Ishikawa (cell line): Measurements from ENCODE around the gene GLOD4.

Experiments used
- CEBPB ChIP-seq: IDR thresholded peaks from 2 replicates; pipeline ENCODE4 v1.6.1; 2012
- CREB1 ChIP-seq: IDR thresholded peaks from 2 replicates; pipeline ENCODE4 v1.6.1; 2012; ENCODE audit warnings: low read depth
- EGR1 ChIP-seq: IDR thresholded peaks from 2 replicates; pipeline ENCODE4 v1.6.1; 2012
- EP300 ChIP-seq: IDR thresholded peaks from 2 replicates; pipeline ENCODE4 v1.6.1; 2012; ENCODE audit warnings: borderline replicate concordance
- FOXM1 ChIP-seq: IDR thresholded peaks from 2 replicates; pipeline ENCODE4 v1.6.1; 2012; ENCODE audit warnings: low read depth, borderline replicate concordance
- NFIC ChIP-seq: IDR thresholded peaks from 2 replicates; pipeline ENCODE4 v1.6.1; 2012
- RAD21 ChIP-seq: IDR thresholded peaks from 2 replicates; pipeline ENCODE4 v1.6.1; 2012; ENCODE audit warnings: low read depth
- REST ChIP-seq: IDR thresholded peaks from 2 replicates; pipeline ENCODE4 v1.6.1; 2012; ENCODE audit warnings: low read depth, mild to moderate bottlenecking
- TAF1 ChIP-seq: IDR thresholded peaks from 2 replicates; pipeline ENCODE4 v1.6.1; 2012; ENCODE audit warnings: low read depth, mild to moderate bottlenecking
- TCF12 ChIP-seq: IDR thresholded peaks from 2 replicates; pipeline ENCODE4 v1.6.1; 2012; ENCODE audit warnings: low read depth
- TEAD4 ChIP-seq: IDR thresholded peaks from 2 replicates; pipeline ENCODE4 v1.6.1; 2012
- YY1 ChIP-seq: IDR thresholded peaks from 2 replicates; pipeline ENCODE4 v1.6.1; 2012; ENCODE audit warnings: low read depth
- ZBTB7A ChIP-seq: IDR thresholded peaks from 2 replicates; pipeline ENCODE4 v1.6.1; 2012; ENCODE audit warnings: low read depth
- TF ChIP-seq, protein P1 (sequence below): IDR thresholded peaks from 2 replicates; pipeline ENCODE4 v1.6.1; 2012
- TF ChIP-seq, protein P2 (sequence below): IDR thresholded peaks from 2 replicates; pipeline ENCODE4 v1.6.1; 2012

Gene GLOD4

GRCh38 chr17:746181-746580, 35.9 kb downstream of the GLOD4 start:
- TF ChIP-seq EP300 (no peak), RAD21 (no peak), NFIC (no peak), TCF12 (no peak), REST (no peak), TAF1 (no peak), EGR1 (no peak), TEAD4 (no peak), YY1 (no peak)

- no peak for TF ChIP-seq TEAD4
- TF ChIP-seq, protein P1, sequence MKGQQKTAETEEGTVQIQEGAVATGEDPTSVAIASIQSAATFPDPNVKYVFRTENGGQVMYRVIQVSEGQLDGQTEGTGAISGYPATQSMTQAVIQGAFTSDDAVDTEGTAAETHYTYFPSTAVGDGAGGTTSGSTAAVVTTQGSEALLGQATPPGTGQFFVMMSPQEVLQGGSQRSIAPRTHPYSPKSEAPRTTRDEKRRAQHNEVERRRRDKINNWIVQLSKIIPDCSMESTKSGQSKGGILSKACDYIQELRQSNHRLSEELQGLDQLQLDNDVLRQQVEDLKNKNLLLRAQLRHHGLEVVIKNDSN, result no peak
- no peak for TF ChIP-seq REST
- TF ChIP-seq CEBPB, result no peak
- TF ChIP-seq ZBTB7A, result no peak
- no peak for TF ChIP-seq TCF12
- no peak for TF ChIP-seq RAD21
- TF ChIP-seq EP300, result no peak
- TF ChIP-seq CREB1, result no peak
- TF ChIP-seq TAF1, result no peak
- TF ChIP-seq EGR1, result no peak
- no peak for TF ChIP-seq YY1
- TF ChIP-seq FOXM1, result no peak
- no peak for TF ChIP-seq NFIC
- TF ChIP-seq, protein P2, sequence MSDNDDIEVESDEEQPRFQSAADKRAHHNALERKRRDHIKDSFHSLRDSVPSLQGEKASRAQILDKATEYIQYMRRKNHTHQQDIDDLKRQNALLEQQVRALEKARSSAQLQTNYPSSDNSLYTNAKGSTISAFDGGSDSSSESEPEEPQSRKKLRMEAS, result no peak
These were observed 36.7 kb downstream of the GLOD4 start for GRCh38 chr17:745406-745805.

GRCh38 chr17:744937-745336, 37.1 kb downstream of the GLOD4 start:
- no peak for TF ChIP-seq FOXM1

DNA sequence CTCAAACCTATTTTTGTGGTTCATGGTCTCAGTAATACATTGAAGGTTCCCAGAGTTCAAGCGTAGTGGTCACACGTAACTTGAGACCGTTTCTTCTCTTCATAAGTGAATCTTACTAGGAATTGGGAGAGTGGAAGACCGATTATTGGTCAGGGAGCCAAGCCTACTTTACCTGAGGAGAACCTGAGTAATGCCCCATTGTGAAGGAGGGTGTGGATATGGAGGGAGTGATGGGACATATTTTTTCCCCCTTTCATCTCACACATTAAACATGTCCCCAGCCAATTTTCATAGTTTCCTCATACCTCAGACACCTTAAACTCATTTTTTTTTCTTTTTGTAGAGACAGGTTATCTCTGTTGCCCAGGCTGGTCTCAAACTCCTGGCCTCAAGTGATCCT, 38.9 kb downstream of the GLOD4 start:
- no peak for TF ChIP-seq NFIC
- TF ChIP-seq TCF12, result no peak
- TF ChIP-seq, protein P2, result no peak
- TF ChIP-seq, protein P1, result no peak
- no peak for TF ChIP-seq EP300
- TF ChIP-seq ZBTB7A, result no peak
- TF ChIP-seq EGR1, result no peak
- no peak for TF ChIP-seq CEBPB
- no peak for TF ChIP-seq CREB1
- TF ChIP-seq TEAD4, result no peak
- TF ChIP-seq TAF1, result no peak
- no peak for TF ChIP-seq FOXM1
- no peak for TF ChIP-seq YY1
- no peak for TF ChIP-seq REST
- no peak for TF ChIP-seq RAD21

- TF ChIP-seq, protein P2, result no peak
- no peak for TF ChIP-seq ZBTB7A
- TF ChIP-seq TAF1, result no peak
- TF ChIP-seq CREB1, result no peak
- no peak for TF ChIP-seq NFIC
- TF ChIP-seq YY1, result no peak
- no peak for TF ChIP-seq CEBPB
- TF ChIP-seq RAD21, result no peak
- TF ChIP-seq, protein P1, result no peak
These were observed 39.8 kb downstream of the GLOD4 start for GRCh38 chr17:742147-742793.
